Epithelial cell of proximal tubule (primary cell): ENCODE data around the gene DDX10. TPM values are rescaled to one million over a fixed set of nuclear protein-coding genes. Genes with fewer than 3 reads are reported as not detected.

Experiments used
- DNase-seq: peaks from one replicate; pipeline ENCODE4 v3.0.0-alpha.2; 2011; ENCODE audit warnings: low read depth
- H3K4me3 ChIP-seq: 2 replicates; pipeline ENCODE4 v1.5.1; 2011; ENCODE audit warnings: low read depth, mild to moderate bottlenecking, low read length
- CTCF ChIP-seq: conservative IDR thresholded peaks from 2 replicates; pipeline ENCODE4 v1.5.1; 2012; ENCODE audit warnings: low read depth, mild to moderate bottlenecking, low read length
- total RNA-seq: library from RNA; depleted of rRNA; stranded (reverse); fragments of >200 nt; gene quantifications from 2 replicates; pipeline ENCODE4 v1.2.3, GENCODE V29; 2015

Gene DDX10
- total RNA-seq, 1 donor from 2014 or later: 28.9 TPM

- TF ChIP-seq CTCF: no peak
- no peak overlapping the region for H3K4me3 ChIP-seq
- DNase-seq: no peak
Measured at GRCh38 chr11:108881131-108881530, 216.3 kb downstream of the DDX10 start.

DNA sequence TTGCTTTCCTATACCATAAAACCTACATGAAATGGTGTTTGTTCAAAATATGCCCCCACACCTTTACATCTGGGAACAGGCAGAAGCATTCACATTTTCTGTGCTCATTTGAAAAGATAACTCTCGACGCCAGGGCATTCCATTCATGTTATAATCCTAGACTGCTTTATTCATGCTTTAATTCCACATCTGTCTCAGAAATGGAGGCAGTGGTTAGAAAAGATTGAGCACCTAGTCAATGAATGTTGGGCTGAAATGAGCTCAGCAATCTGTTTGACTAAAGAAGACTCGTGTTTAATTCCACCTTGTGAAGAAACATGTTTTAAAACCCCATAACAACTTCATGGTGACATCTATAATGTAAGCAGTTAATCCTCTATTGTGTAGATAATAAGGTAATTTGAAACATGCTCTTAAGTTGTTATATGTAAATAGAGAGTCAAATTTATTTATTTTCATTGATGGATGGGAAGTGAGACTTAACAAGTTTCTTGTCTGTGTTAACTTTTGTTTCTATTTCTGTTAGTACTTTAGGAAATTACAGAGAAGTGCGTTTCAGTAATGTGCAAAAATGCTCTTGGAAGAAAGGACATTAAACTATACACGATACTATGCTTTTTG is 217.5 kb downstream of the DDX10 start:
- no peak overlapping the region for H3K4me3 ChIP-seq
- TF ChIP-seq CTCF: no peak
- no peak for DNase-seq

- no peak for DNase-seq
- H3K4me3 ChIP-seq: no peak overlapping the region
- no peak for TF ChIP-seq CTCF
Measured at GRCh38 chr11:108886005-108886659, 221.3 kb downstream of the DDX10 start.

DNA sequence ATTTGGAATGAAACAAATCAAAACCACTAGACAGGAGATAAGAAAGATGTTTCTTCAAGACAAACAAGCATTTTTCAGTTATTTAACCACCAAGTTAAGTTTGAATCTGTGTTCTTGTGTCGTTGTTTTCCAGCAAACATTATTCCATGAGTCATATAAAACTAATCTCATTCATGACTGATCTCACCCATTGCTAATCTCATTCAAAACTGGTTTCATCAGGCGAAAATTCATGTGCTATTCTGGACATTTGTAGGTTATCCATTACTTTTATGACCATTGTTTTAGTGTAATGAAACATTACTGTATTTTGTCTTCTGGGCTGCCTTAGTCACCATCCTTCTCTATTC is 221.8 kb downstream of the DDX10 start:
- no peak overlapping the region for H3K4me3 ChIP-seq
- no peak for TF ChIP-seq CTCF
- DNase-seq: peak; percentile 64

- DNase-seq: no peak
- no peak overlapping the region for H3K4me3 ChIP-seq
- no peak for TF ChIP-seq CTCF
Measured at GRCh38 chr11:108887436-108888238, 222.8 kb downstream of the DDX10 start.

DNA sequence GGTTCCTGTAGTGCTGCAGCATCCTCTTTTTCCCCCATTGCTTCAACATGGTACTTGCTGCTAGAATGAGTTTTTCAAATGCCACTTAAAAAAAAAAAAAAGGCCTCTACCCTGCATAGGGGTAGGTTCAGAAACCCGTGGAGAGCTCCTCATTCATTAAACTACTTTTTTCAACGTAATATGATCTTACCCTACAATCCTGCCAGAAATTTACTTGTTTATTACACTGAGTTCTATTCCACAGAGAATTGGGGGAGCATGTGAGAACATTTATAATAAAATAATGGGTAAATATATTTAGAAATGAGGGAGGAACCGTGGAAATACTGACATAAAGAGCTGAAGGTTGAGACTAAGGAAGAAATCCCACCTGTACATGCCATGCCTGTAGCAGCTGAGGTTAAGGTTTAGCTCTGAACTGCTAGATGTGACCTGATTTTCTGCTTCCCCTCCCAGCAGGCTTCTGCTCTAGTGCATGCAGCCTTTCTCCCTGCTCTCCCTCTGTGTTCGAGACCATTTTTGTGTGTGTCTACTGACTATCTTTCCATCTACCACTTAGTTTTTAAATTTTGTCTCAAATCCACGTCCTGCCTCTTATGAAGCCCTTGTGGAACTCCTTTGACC is 225.7 kb downstream of the DDX10 start:
- TF ChIP-seq CTCF: no peak
- no peak overlapping the region for H3K4me3 ChIP-seq
- no peak for DNase-seq
